NB4 (cell line): ENCODE results near the gene CDKN2AIPNL.

Experiments
- DNase-seq: peaks from one replicate; pipeline ENCODE4 v3.0.0; 2010; ENCODE audit warnings: low read depth
- H3K4me3 ChIP-seq: one replicate; pipeline ENCODE4 v1.5.1; 2011; ENCODE audit warnings: mild to moderate bottlenecking, low read depth, low read length, moderate library complexity
- MYC ChIP-seq: IDR thresholded peaks from 2 replicates; pipeline ENCODE4 v1.6.1; 2011; ENCODE audit warnings: low read depth, low read length
- POLR2A ChIP-seq: IDR thresholded peaks from 2 replicates; pipeline ENCODE4 v1.6.1; 2011; ENCODE audit warnings: mild to moderate bottlenecking; ENCODE audit not compliant: insufficient read length; ENCODE audit errors: extremely low read depth
- TF ChIP-seq, protein P1 (sequence below): IDR thresholded peaks from 2 replicates; pipeline ENCODE4 v1.6.1; 2011; ENCODE audit warnings: low read depth, low read length
- TF ChIP-seq, protein P2 (sequence below): IDR thresholded peaks from one replicate; pipeline ENCODE4 v1.5.1; 2012; ENCODE audit warnings: low read depth, low read length

CDKN2AIPNL gene

DNA sequence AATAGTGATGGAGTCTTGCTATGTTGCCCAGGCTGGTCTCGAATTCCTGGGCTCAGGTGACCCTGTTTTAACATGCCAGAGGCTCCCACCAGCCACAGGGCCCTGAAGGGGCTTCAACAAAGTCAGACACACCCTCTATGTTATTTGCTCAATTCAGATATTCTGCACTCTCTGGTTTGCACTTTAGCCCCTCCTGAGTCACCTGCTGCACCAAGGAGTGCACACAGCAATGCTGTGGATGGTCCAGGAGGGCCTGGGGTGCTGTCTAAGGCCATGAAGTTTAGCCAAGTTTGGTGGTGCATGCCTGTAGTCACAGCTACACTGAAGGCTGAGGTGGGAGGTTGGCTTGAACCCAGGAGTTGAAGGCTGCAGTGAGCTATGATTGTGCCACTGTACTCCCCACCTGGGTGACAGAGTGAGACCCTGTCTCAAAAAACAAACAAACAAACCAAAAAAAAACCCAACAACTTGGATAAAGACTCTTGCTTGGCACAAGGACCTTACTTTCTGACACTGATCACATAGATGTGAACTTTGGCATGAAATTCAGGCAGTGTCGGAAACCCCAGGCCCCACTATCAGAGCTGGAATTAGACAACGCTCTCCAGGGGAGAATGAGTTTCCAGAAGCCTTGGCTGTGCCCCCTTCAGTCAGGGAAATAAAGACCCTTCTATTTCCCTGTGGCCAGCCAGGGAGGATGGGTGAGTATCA lies 39.7 kb upstream of the CDKN2AIPNL start:
- no peak overlapping the region for H3K4me3 ChIP-seq
- TF ChIP-seq POLR2A (no peak), MYC (no peak)
- TF ChIP-seq, protein P1, sequence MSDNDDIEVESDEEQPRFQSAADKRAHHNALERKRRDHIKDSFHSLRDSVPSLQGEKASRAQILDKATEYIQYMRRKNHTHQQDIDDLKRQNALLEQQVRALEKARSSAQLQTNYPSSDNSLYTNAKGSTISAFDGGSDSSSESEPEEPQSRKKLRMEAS, result no peak
- TF ChIP-seq, protein P2, sequence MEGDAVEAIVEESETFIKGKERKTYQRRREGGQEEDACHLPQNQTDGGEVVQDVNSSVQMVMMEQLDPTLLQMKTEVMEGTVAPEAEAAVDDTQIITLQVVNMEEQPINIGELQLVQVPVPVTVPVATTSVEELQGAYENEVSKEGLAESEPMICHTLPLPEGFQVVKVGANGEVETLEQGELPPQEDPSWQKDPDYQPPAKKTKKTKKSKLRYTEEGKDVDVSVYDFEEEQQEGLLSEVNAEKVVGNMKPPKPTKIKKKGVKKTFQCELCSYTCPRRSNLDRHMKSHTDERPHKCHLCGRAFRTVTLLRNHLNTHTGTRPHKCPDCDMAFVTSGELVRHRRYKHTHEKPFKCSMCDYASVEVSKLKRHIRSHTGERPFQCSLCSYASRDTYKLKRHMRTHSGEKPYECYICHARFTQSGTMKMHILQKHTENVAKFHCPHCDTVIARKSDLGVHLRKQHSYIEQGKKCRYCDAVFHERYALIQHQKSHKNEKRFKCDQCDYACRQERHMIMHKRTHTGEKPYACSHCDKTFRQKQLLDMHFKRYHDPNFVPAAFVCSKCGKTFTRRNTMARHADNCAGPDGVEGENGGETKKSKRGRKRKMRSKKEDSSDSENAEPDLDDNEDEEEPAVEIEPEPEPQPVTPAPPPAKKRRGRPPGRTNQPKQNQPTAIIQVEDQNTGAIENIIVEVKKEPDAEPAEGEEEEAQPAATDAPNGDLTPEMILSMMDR, result no peak
- DNase-seq, result no peak

DNA sequence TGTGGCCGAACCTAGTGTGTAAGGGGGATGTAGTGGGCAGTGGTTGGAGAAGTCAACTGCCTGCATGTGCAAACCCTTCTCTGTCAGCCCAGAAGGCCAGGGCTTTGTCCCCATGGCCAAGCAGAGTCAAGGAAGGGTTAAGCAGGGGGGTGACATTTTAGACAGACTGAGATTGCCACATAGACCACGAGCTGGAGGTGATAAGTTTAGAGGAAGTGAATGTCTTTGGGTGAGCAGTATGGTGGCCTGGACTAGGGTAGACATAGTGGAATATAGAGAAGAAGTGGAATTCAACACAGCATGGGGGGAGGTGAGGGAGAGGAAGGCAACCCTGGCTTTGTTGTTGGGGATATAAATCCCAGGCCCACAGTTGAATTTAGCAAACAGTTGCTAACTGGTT lies 38.7 kb upstream of the CDKN2AIPNL start:
- TF ChIP-seq MYC (no peak), POLR2A (no peak)
- TF ChIP-seq, protein P1, result no peak
- TF ChIP-seq, protein P2, result no peak
- no peak overlapping the region for H3K4me3 ChIP-seq
- DNase-seq, result peak; percentile 48

DNA sequence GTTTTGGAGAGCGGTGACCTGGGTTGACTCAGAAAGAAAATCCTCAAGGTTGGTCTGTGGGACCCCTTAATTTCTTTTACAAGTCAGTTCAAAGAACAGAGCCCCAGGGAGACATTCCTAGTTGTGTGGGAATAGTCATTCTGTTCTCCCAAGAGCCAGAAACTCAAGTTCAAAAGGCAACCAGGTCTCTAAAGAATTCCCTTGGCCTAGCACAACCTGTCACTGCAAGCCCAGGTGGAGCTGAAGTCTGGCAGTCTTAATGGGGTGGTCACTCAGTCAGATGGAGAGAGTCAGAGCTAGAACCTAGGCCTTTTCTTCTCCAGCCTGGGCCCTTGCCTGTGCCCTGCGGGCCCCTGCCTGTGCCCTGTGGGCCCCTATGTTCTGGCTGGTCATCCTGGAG lies 37.5 kb upstream of the CDKN2AIPNL start:
- no peak overlapping the region for H3K4me3 ChIP-seq
- DNase-seq, result no peak
- TF ChIP-seq MYC (no peak), POLR2A (no peak)

DNA sequence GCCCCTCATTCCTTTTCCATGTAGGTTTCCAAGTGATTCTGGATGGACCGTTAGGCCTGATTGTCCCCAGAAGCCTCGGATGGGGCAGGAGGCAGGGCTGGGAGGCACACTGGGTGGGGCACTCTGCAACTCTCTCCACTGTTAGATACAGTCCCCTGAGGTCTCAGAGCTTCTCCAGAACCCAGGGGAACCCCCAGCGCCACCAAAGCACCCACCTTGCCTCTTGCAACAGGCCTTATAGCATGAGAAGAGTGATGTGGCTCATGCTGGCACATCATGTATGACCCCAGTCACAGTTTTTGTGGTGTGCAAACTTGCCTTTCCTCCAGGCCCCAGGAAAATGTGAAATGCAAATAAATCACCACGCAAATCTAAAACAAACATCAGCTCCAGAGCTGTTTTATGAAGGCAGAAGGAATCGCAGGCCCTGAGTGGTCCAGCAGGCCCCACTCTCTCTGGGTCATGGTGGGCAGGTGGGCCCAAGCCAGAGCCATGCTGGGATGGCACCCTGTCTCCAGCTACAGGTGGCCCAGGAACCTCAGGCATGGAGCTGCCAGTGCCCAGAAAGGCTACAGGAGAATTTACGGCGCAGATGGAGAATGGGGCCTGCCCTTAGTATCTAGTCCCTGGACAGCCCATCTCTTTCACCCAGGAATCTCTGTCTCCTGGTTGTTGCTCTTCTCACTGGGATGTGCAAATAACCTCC lies 36.3 kb upstream of the CDKN2AIPNL start:
- DNase-seq, result no peak
- H3K4me3 ChIP-seq, result no peak overlapping the region
- TF ChIP-seq, protein P2, result no peak

DNA sequence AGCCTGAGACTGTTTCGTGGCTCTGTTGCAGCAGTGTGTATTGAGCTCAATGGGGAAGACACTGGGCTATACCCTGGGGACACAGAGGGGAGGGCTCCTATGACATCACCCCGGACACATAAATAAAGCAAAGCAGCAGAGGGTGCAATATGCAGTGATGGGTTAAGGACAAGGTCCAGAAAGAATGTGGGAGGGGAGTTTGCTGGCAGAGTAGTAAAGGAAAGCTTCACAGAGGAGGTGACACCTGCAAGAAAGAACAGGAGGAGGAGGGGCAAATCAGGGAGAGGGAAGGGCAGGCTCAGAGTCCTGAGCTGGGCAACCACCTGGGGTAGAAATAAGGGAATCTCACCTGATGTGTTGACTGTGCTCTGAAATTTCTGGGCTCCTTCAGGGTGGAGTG lies 35.3 kb upstream of the CDKN2AIPNL start:
- peak; percentile 89 for DNase-seq
- no peak overlapping the region for H3K4me3 ChIP-seq
- TF ChIP-seq, protein P1, result peak; percentile 47
- TF ChIP-seq MYC (peak; percentile 42; the same call in 1 of the 2 replicates), POLR2A (no peak)

DNA sequence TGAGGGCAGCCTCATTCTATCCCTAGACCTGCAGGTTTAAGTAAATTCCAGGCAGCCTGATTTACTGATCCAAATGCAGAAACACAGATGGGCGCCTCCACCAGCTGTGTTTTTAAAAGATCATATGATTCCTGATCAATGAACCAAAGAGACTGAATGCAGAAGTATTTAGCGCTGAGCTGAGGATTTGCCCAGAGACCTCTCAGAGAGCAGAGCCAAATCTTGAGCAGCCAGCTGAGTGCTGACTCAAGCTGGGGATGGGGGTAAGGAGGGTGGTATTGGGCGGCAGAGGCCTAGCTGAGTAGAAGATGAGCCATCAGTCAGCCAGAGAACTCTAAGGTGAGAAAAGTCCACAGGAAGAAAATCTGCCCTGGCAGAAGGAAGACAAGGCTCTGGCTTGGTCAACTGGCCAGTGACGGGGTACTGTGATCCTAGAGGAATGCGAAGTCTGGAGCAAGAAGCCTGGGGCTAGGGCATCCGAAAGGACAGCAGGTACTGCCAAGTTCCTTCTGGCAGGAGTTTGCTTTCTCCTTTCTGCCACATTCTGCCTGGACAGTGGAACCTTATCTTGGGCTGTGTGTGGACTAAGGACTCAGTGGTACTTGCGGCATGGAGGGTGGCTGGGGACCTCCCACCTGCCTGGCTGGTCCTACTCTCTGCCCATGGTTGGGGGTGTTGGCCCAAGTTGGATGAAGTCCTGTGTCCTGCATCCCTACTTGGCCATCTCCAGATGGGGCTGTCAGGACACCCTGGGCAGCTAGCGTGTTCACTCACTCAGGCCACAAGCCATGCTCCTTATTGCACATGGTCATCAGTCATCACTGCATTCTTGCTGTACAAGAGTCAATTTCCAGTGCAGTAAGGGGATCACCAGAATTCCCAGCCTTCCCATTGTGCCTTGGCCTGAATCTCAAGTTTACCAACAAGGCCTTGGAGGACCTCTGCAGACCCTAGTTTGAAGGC lies 34.5 kb upstream of the CDKN2AIPNL start:
- no peak overlapping the region for H3K4me3 ChIP-seq
- TF ChIP-seq, protein P1, result no peak
- TF ChIP-seq MYC (no peak), POLR2A (no peak)
- TF ChIP-seq, protein P2, result no peak
- DNase-seq, result no peak
